Activated CD4-positive, alpha-beta T cell treated with anti-CD3 and anti-CD28 coated beads, Interleukin-10, Interleukin-2, amounts not matched to agents 100 ng/mL and 50 ng/mL, durations not matched to agents 16 hours and 8 hours (primary cell): Measurements from ENCODE around the gene EP400.
"Not testable (repeated sequence)": the region's sequence is repeated elsewhere in the genome, so short reads cannot be mapped to it uniquely, and the experiment has no call there.

Source experiments
- DNase-seq: peaks from one replicate; pipeline ENCODE4 v3.0.0-alpha.2; 2020

The EP400 gene

DNA sequence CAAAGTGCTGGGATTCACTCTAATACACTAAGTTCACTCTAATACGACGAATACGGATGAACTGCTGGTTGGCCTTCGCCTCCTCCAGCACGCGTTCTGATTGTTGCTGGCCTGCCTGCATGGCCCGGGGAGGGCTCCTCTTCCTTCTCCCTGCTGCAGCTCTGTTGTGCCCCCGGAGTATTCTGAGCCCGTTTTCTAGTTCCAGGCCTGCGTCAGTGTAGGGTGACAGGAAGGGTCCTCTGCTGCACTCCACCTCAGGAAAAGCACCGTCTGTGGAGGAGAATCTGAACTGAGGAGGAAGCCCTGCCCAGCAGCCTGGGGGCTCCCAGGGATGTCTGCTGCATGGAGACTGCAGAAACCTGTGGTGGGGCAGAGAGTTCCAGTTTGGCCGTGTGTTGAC, 150.0 kb downstream of the EP400 start:
- DNase-seq: no peak

- no peak for DNase-seq
Measured at GRCh38 chr12:132100306-132101065, 150.7 kb downstream of the EP400 start.

DNA sequence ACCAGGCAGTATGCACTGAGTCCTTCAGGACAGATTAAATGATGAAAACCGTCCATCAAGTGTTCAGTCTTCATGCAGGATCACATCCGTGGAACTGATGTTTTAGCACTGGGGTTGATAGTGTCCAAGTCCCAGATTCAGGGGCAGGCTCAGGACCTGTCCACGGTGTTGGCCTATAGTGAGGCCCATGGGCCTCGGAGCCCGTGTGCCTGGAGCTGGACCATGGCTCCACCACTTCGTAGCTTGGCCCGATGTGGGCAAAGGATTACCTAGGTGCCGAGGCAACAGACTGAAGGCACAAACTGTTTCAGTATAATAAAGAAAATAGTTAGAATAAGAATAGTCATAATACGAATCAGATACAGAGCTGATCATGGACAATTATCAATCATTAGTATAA, 152.6 kb downstream of the EP400 start:
- DNase-seq: no peak

- DNase-seq: not testable (repeated sequence)
Measured at GRCh38 chr12:132103072-132103471, 153.3 kb downstream of the EP400 start.

DNA sequence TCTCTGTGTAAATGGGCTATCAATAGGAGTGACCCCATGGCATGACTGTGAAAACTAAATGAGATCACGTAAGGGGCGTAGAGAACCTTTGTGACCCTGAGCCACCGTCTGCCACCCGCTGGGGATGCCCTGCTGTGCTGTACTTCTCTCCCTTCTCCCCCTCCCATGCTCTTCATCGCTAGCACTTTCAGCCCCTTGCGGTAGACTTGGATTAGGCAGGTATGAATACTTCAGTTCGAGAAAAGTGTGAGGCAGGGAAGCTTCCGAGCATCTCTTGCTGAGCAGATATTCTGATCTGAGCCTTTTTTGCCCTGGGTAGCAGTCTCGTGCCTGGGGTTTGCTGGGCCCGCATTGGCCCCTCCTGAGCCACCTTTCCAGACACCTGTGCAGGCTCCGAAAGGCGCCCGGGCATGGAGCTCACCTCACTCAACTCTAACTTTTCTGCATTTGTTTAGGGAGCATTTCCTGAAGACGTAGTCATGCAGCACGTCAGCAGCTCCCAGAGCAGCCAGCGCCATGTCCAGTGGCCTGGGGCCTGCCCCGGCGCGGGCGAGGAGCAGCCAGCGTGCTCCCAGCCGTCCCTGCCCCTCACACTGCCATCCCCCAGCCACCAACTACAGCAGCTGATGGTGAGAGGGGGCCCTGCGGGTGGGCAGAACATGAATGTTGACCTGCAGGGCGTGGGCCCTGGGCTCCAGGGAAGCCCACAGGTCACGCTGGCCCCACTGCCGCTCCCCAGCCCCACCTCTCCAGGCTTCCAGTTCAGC, 154.0 kb downstream of the EP400 start:
- DNase-seq: no peak

GRCh38 chr12:132105467-132105866, 155.7 kb downstream of the EP400 start:
- DNase-seq: no peak

- no peak for DNase-seq
Measured at GRCh38 chr12:132106921-132107320, 157.2 kb downstream of the EP400 start.

GRCh38 chr12:132108211-132108832, 158.6 kb downstream of the EP400 start:
- DNase-seq: no peak

- no peak for DNase-seq
Measured at GRCh38 chr12:132109741-132110140, 160.0 kb downstream of the EP400 start.

- DNase-seq: no peak
Measured at GRCh38 chr12:132110677-132111076, 160.9 kb downstream of the EP400 start.

DNA sequence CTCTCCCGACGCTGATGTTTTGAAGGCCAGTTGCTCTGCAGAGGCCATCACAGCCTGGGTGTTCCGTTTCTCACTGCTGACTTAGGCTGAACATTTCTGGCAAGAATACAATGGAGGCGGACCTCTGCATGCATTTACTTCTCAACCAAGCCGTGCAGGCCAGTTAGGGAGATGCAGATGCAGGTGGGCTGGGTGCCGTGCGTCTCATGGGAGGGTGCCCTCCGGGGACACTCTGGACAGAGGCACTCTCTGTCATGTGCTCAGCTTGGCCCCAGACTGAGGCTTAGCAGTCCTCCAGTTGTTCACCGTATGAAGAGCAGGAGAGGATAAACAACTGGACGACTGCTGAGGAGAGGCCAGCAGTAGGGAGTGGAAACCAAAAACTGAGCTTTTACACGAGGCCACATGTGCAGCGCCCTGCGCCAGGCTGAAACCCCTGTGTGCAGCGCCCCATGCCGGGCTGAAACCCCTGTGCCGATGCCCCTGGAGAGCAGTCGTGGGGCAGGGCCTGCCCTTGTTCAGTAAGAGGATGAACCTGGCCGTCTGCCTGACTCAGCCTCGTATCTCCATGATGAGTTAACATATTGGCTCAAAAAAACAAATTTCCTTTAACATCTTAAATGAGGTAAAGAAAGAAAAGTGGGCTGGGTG, 162.0 kb downstream of the EP400 start:
- DNase-seq: no peak

DNA sequence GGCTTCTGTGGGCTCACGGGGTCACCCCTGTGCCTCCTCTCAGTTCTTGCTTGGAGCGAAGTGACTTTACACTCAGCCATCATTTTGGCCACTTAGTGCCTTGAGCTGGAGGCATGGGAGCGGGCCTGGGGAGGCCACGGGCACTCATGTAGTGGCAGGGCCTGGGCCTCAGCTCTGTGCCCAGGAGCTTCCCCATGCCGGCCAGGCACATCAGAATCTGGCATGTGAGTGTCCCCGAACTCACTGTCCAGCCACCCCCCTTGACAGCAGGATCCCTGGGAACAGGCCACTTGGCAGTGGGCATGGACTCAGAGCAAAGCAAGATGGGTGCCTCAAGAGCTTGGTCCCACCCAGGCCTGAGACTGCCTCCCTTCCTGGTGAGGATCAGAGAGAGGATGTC, 164.9 kb downstream of the EP400 start:
- DNase-seq: no peak

DNA sequence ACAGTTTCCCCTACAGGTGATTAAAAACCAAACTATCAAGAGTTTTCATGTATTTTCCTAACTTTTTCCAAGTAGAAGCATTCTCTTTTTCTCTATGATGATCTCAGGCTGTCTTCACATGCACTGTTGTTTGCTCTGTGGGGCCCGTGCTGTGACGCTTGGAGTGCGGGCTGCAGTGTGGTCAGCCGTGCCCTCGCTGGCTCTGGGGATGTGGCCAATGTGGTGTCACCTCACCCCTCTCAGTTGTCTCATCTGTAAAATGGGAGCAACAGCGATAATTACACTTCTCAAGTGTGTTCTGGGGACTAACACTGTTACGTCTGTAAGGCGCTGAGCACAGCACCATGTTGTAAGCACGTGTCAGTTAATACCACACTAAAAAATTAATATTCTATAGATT, 165.8 kb downstream of the EP400 start:
- DNase-seq: no peak

GRCh38 chr12:132116709-132117557, 167.2 kb downstream of the EP400 start:
- no peak for DNase-seq

DNA sequence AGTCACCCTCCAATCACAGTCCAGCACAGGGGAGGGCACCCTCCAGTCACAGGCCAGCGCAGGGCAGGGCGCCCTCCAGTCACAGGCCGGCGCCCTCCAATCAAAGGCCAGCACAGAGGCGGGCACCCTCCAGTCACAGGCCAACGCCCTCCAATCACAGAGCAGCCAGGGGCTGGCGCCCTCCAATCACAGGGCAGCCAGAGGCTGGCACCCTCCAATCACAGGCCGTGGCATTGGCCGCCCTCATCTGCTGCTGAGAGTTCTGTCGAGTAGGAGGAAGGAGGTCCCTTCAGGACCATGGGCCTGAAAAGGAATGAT, 167.8 kb downstream of the EP400 start:
- DNase-seq: peak; percentile 18

DNA sequence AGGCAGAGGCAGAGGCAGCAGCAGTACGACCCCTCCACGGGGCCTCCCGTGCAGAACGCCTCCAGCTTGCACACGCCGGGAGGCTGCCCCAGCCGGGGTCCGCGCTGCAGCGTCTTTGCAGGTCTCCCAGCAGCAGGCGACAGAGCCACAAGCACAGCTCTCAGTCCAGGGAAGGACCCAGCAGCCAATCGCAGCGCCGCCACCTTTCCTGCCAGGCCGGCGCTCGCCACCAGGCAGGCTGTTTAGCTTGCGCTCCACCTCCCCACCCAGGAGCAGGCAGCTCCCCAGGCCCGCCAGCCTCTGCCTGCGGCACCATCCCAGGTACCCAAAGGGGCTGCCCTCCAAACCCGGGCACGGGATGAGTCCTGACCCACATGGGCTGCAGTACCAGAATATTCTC, 169.1 kb downstream of the EP400 start:
- DNase-seq: no peak

GRCh38 chr12:132121283-132121682, 171.5 kb downstream of the EP400 start:
- no peak for DNase-seq

DNA sequence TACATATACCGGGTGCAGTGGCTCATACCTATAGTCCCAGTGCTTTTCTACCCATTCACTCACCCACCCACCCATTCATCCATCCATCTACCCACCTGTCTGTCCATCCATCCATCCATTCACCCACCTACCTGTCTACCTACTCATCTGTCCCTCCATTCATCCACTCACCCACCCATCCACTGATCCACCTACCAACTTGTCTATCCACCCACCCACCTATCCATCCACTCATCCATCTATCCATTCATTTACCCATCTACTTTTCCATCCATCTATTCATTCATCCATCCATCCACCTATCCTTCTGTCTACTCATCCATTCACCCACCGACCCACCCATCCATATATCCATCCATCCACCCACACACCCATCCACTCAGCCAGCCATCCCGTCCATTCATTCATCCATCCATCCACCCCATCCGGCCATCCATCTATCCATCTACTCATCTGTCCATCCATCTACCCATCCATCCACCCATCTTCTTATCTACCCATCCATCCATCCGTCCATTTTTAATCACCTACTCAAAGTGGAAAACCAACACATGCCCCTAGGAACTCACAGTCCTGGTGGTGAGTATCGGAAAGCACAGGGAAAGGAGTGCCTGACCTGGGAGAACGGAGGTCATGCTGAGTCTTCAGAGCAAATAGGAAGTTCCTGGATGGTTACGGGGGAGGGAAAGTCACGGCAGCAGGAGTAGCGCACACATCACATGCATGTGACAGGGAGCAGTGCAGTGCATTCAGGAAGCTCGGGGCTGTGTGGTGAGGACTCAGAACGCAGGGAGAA, 174.4 kb downstream of the EP400 start:
- DNase-seq: no peak

DNA sequence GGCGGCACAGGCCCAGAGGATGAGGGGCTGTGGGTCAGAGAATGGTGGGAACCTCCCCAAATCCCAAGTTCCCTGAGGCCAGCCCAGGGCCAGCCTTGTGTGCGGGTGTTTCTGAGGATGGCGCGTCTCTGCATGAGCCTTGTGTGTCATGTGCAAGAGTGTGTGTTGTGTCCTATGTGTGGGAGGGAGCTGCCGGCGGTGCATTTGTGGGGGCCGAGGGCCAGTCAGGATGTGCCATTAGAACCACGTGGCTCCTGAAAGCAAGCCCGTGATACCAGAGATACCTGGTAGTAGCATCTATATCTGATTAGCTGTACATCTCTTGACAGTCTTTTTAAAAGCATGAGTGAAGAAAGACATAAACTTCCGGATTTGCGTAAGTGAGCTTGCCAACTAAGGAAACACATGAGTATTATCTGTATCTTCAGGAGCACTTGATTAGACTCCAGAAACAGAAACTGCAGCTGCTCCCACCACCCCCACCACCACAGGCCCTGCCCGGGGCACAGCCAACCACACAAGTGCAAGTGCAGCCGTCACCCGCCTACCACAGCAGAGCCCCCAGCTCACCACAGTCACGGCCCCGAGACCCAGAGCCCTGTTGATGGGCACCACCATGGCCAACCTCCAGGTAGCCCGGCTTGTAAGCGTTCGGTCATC, 175.2 kb downstream of the EP400 start:
- DNase-seq: no peak

GRCh38 chr12:132125736-132126135, 176.0 kb downstream of the EP400 start:
- no peak for DNase-seq

DNA sequence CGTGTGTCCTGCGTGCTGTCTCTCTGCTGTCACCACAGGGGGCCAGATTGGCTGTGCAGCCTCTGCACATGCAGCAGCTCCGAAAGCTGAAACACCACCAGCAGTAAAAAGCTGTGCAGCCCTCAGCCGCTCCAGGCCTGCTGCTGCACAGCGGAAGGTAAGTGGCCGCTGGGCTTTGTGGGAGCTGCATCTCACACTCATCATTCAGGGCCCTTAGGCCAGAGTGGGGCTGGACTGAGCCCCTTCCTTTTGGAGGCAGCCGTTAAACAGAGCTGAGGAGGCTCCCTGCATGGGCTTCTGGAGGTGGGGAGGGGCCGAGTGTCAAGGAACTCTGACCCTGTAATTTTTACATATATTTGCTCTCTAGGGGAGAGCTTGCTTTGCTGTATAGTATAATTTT, 177.3 kb downstream of the EP400 start:
- no peak for DNase-seq
